HepG2 (cell line): ENCODE measurements around the gene AIP. TPM values are rescaled to one million over a fixed set of nuclear protein-coding genes. Genes with fewer than 3 reads are reported as not detected.

ENCODE experiments used
- ATAC-seq: fragments of 200-7000 bp; cut with Tn5 transposase; 3 replicates; pipeline ENCODE4 v1.9.1; 2020; ENCODE audit warnings: mild to moderate bottlenecking, moderate library complexity
- BruUV-seq: library from RNA; stranded (reverse); fragments of 400-500 nt; replicated peaks from 2 replicates; lab custom pipeline; 2021; lab: Mats Ljungman, UMichigan
- CTCF ChIA-PET: fragments of 300-600 bp; formaldehyde crosslinking; extraction: SDS; loops from one replicate; lab custom pipeline; 2021; ENCODE audit warnings: low total read pairs, inconsistent platforms, low intra/inter-chr PET ratio; lab: Yijun Ruan, JAX
- POLR2A ChIA-PET: fragments of 350-600 bp; sonication (Branson Sonifier 250); formaldehyde crosslinking; loops from one replicate; lab custom pipeline; 2020; ENCODE audit warnings: antibody characterized with exemption, inconsistent platforms; lab: Yijun Ruan, JAX
- DNase-seq: peaks from one replicate; pipeline ENCODE4 v3.0.0-alpha.2; 2015; ENCODE audit warnings: low spot score
- FAIRE-seq: peaks from 3 replicates; lab custom pipeline; 2011; peaks lifted over from hg19 to GRCh38; lab: Jason Lieb, UNC
- H2AFZ ChIP-seq: one replicate; pipeline ENCODE4 v1.6.1; 2011; ENCODE audit warnings: low read length, inconsistent platforms
- H3K27ac ChIP-seq: fragments of 300-600 bp; 3 replicates; pipeline ENCODE4 v1.8.0; 2011; ENCODE audit warnings: mixed run types, mild to moderate bottlenecking, mixed read lengths, low read length, inconsistent platforms; ENCODE audit not compliant: insufficient read depth; ENCODE audit errors: extremely low read length
- H3K27me3 ChIP-seq, 2 experiments: fragments of 200-600 bp in 1 of 2; 2 replicates in 1 of 2; 3 replicates in 1 of 2; pipeline versions ENCODE4 v1.6.0 to v1.8.0; 2011; ENCODE audit warnings: low read length in 2 of 2, mild to moderate bottlenecking in 2 of 2, moderate library complexity in 2 of 2, inconsistent platforms in 1 of 2; ENCODE audit not compliant: insufficient read depth in 2 of 2, control insufficient read depth in 1 of 2
- H3K36me3 ChIP-seq, 2 experiments: fragments of 200-600 bp in 1 of 2; replicated peaks in 1 of 2; 2 replicates in 1 of 2; 3 replicates in 1 of 2; pipeline versions ENCODE4 v1.5.1 to v1.8.0; 2011; ENCODE audit warnings: low read length in 2 of 2, inconsistent platforms in 1 of 2; ENCODE audit not compliant: insufficient read depth in 2 of 2, control insufficient read depth in 1 of 2
- H3K4me1 ChIP-seq: 2 replicates; pipeline ENCODE4 v1.5.1; 2012; ENCODE audit warnings: low read length, inconsistent platforms; ENCODE audit not compliant: insufficient read depth
- H3K4me2 ChIP-seq: 2 replicates; pipeline ENCODE4 v1.6.0; 2011; ENCODE audit warnings: low read depth, low read length, inconsistent platforms
- H3K4me3 ChIP-seq, 3 experiments: fragments of 200-600 bp in 1 of 3; sonication (generic), shearing (Covaris generic) in 1 of 3; replicated peaks in 1 of 3; 2 replicates each; pipeline ENCODE4 v1.5.1; 2011 to 2016; ENCODE audit warnings: low read length in 3 of 3, inconsistent platforms in 2 of 3, low read depth in 2 of 3, mild to moderate bottlenecking in 2 of 3, control low read depth in 1 of 3, mixed read lengths in 1 of 3; ENCODE audit not compliant: insufficient read depth in 1 of 3
- H3K79me2 ChIP-seq: one replicate; pipeline ENCODE4 v1.6.1; 2011; ENCODE audit warnings: low read length, inconsistent platforms; ENCODE audit not compliant: insufficient read depth
- H3K9ac ChIP-seq: 2 replicates; pipeline ENCODE4 v1.6.0; 2011; ENCODE audit warnings: mild to moderate bottlenecking, low read depth, low read length, inconsistent platforms; ENCODE audit not compliant: insufficient read depth
- H3K9me3 ChIP-seq: 2 replicates; pipeline ENCODE4 v1.5.1; 2012; ENCODE audit warnings: mild to moderate bottlenecking, low read length
- H4K20me1 ChIP-seq: 2 replicates; pipeline ENCODE4 v1.6.0; 2011; ENCODE audit warnings: inconsistent platforms, mild to moderate bottlenecking, low read length, moderate library complexity; ENCODE audit not compliant: insufficient read depth
- ATAD3A ChIP-seq: sonication (generic); formaldehyde crosslinking; IDR thresholded peaks from 2 replicates; pipeline ENCODE4 v1.4.0; 2020; ENCODE audit warnings: missing genetic modification reagents
- ATF7-NPFF ChIP-seq: sonication (generic); formaldehyde crosslinking; IDR thresholded peaks from 2 replicates; pipeline ENCODE4 v1.8.1; 2023; ENCODE audit warnings: mild to moderate bottlenecking, low read depth, missing genetic modification reagents, moderate library complexity
- CC2D1A ChIP-seq: sonication (generic); formaldehyde crosslinking; IDR thresholded peaks from 2 replicates; pipeline ENCODE4 v1.8.1; 2023; ENCODE audit warnings: mild to moderate bottlenecking, missing genetic modification reagents
- HCFC1 ChIP-seq: fragments of 150-350 bp; IDR thresholded peaks from 2 replicates; pipeline ENCODE4 v1.6.1; 2014; ENCODE audit warnings: low read depth, low read length
- MXD4 ChIP-seq: IDR thresholded peaks from 2 replicates; pipeline ENCODE4 v1.6.1; 2016; ENCODE audit warnings: mild to moderate bottlenecking, missing biosample characterization, missing genetic modification reagents
- NFE2L1 ChIP-seq: sonication (generic); formaldehyde crosslinking; IDR thresholded peaks from 2 replicates; pipeline ENCODE4 v1.4.0; 2020; ENCODE audit warnings: missing genetic modification reagents, mild to moderate bottlenecking, borderline replicate concordance
- PHF8 ChIP-seq: sonication (generic); formaldehyde crosslinking; IDR thresholded peaks from 2 replicates; pipeline ENCODE4 v1.5.0; 2020; ENCODE audit warnings: missing genetic modification reagents
- PLRG1 ChIP-seq: fragments of 450-650 bp; conservative IDR thresholded peaks from 2 replicates; pipeline ENCODE4 v1.6.1; 2016
- RELA ChIP-seq: sonication (generic); formaldehyde crosslinking; IDR thresholded peaks from 2 replicates; pipeline ENCODE4 v1.4.0; 2020; ENCODE audit warnings: missing genetic modification reagents
- RFXAP ChIP-seq: sonication (generic); formaldehyde crosslinking; IDR thresholded peaks from 2 replicates; pipeline ENCODE4 v1.4.0; 2020; ENCODE audit warnings: missing genetic modification reagents, borderline replicate concordance
- THYN1 ChIP-seq: sonication (generic); formaldehyde crosslinking; IDR thresholded peaks from 2 replicates; pipeline ENCODE4 v1.8.1; 2023; ENCODE audit warnings: low read depth, mild to moderate bottlenecking, moderate library complexity, missing genetic modification reagents, borderline replicate concordance
- XBP1 ChIP-seq: sonication (generic); formaldehyde crosslinking; IDR thresholded peaks from 2 replicates; pipeline ENCODE4 v1.5.0; 2020; ENCODE audit warnings: missing genetic modification reagents
- ZBTB2 ChIP-seq: sonication (generic); formaldehyde crosslinking; IDR thresholded peaks from 2 replicates; pipeline ENCODE4 v1.8.0; 2022; ENCODE audit warnings: low read depth, missing genetic modification reagents
- ZBTB25 ChIP-seq: IDR thresholded peaks from 2 replicates; pipeline ENCODE4 v1.6.1; 2018; ENCODE audit warnings: missing genetic modification reagents
- ZNF350 ChIP-seq: sonication (generic); formaldehyde crosslinking; IDR thresholded peaks from 2 replicates; pipeline ENCODE4 v1.4.0; 2020; ENCODE audit warnings: mild to moderate bottlenecking, low read depth, missing genetic modification reagents, borderline replicate concordance
- ZNF382 ChIP-seq: sonication (generic); formaldehyde crosslinking; IDR thresholded peaks from 2 replicates; pipeline ENCODE4 v1.5.0; 2020; ENCODE audit warnings: missing genetic modification reagents, mild to moderate bottlenecking, borderline replicate concordance
- ZNF441 ChIP-seq: sonication (generic); formaldehyde crosslinking; IDR thresholded peaks from 2 replicates; pipeline ENCODE4 v1.7.0; 2021; ENCODE audit warnings: missing genetic modification reagents, borderline replicate concordance
- ZNF720 ChIP-seq: sonication (generic); formaldehyde crosslinking; IDR thresholded peaks from 2 replicates; pipeline ENCODE4 v1.4.0; 2020; ENCODE audit warnings: missing genetic modification reagents
- WGBS: methylation state at CpG from one replicate; pipeline ENCODE4 v1.1.6; 2017; ENCODE audit warnings: low lambda C conversion rate; 5-methylcytosine and 5-hydroxymethylcytosine counted together
- in situ Hi-C: cut with HindIII; loops from 2 replicates; pipeline ENCODE4 v1.10.0; 2017; ENCODE audit warnings: low pct_unique_long_range_greater_than_20kb; ENCODE audit not compliant: extremely low pct_ligation_motif_present
- intact Hi-C: fragments of 100-400 bp; cut with micrococcal nuclease; formaldehyde crosslinking; loops from one replicate; pipeline ENCODE4 v1.10.0; 2022; ENCODE audit not compliant: unreplicated experiment
- polyA plus RNA-seq, 8 experiments: library from polyadenylated mRNA; depleted of rRNA in 3 of 8; stranded (reverse) in 7 of 8; unstranded in 1 of 8; fragments of >200 nt; fragmentation: Illumina TruSeq in 4 of 8; extraction: Trizol in 4 of 8; gene quantifications; 2 replicates each; pipeline versions ENCODE4 v1.2.1 to v1.2.3, GENCODE V29; 2011 to 2016; ENCODE audit warnings: low read depth in 4 of 8, missing spikeins in 1 of 8, mixed read lengths in 1 of 8; ENCODE audit not compliant: insufficient read depth in 1 of 8
- total RNA-seq, 5 experiments: library from RNA; depleted of rRNA; stranded (reverse); fragments of >200 nt; fragmentation: Illumina TruSeq; extraction: Trizol; gene quantifications; 2 replicates each; pipeline ENCODE4 v1.2.3, GENCODE V29; 2016; ENCODE audit warnings: low read depth in 1 of 5
- TF ChIP-seq, protein P1 (sequence below): sonication (generic); formaldehyde crosslinking; IDR thresholded peaks from 2 replicates; pipeline ENCODE4 v1.5.0; 2020; ENCODE audit warnings: missing genetic modification reagents

Gene AIP
- total and polyA plus RNA-seq, 2 of the 13 experiments (the other 11 are each of a cell fraction or from before 2014, with no cell fraction given) = 51.8 to 110 TPM

GRCh38 chr11:67500484-67500821 lies 17.6 kb downstream of the AIP start:
- Histone ChIP-seq H2AFZ (no peak overlapping the region), H3K4me3 (no peak overlapping the region), H4K20me1 (no peaks in the 10 kb centered on the region), H3K27ac (no peak overlapping the region), H3K4me1 (peaks cover 8% of the 10 kb centered on the region; the same call in 1 of the 2 replicates), H3K27me3 (no peaks in the 10 kb centered on the region), H3K9ac (no peak overlapping the region), H3K36me3 (no peaks in the 10 kb centered on the region; a peak in 2 of 5 replicates), H3K9me3 (no peaks in the 10 kb centered on the region), H3K79me2 (no peaks in the 10 kb centered on the region), H3K4me2 (no peak overlapping the region)
- intact Hi-C loops = no loop called here
- ChIA-PET POLR2A (no interaction called here), CTCF (no interaction called here)
- WGBS = 100% methylated on average over 1 of the region's 1 CpG
- TF ChIP-seq ZNF382 (no peak), HCFC1 (no peak), THYN1 (CRISPR knock-in tag) (no peak), ZNF350 (no peak), ZBTB2 (CRISPR knock-in tag) (no peak), XBP1 (CRISPR knock-in tag) (no peak), RELA (CRISPR knock-in tag) (no peak), ZBTB25 (CRISPR knock-in tag) (no peak), ATF7-NPFF (CRISPR knock-in tag) (no peak), CC2D1A (CRISPR knock-in tag) (no peak), ZNF720 (no peak), ATAD3A (CRISPR knock-in tag) (no peak), RFXAP (no peak), PLRG1 (no peak), PHF8 (no peak), MXD4 (CRISPR knock-in tag) (no peak), NFE2L1 (no peak), ZNF441 (no peak)
- TF ChIP-seq, protein P1, sequence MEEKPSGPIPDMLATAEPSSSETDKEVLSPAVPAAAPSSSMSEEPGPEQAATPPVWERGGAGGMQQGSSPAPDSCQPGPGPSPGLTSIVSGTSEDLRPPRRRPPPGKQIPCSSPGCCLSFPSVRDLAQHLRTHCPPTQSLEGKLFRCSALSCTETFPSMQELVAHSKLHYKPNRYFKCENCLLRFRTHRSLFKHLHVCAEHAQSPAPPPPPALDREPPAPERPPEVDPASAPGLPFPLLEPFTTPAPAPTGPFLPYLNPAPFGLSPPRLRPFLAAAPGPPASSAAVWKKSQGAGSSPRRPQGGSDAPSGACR (CRISPR knock-in tag) = no peak
- BruUV-seq = no TSS peak
- FAIRE-seq (no peak), ATAC-seq (no peak), DNase-seq (no peak)
- in situ Hi-C loops = no loop called here
